ENCODE data around the gene TTLL4.

GRCh38 chr2:218663901-218664300 is 46.7 kb upstream of the TTLL4 start:
- TF ChIP-seq CTCF (IDR thresholded peaks at IDR 0.05; ENCODE audit: low read depth, low read length, poor library complexity, severe bottlenecking) (no peak), EZH2phosphoT487 (IDR thresholded peaks at IDR 0.05; ENCODE audit: borderline replicate concordance, low read length) (no peak)
